GM18873 (cell line): ENCODE measurements around the gene PTHLH.

Experiments used
- ATAC-seq: cut with Tn5 transposase; IDR thresholded peaks from one replicate; pipeline ENCODE4 v1.9.1; 2021; ENCODE audit warnings: mild to moderate bottlenecking, moderate library complexity, moderate number of reproducible peaks; ENCODE audit not compliant: unreplicated experiment, low FRiP score

The PTHLH gene

GRCh38 chr12:27946421-27946820 lies 26.1 kb downstream of the PTHLH start:
- ATAC-seq = no peak

DNA sequence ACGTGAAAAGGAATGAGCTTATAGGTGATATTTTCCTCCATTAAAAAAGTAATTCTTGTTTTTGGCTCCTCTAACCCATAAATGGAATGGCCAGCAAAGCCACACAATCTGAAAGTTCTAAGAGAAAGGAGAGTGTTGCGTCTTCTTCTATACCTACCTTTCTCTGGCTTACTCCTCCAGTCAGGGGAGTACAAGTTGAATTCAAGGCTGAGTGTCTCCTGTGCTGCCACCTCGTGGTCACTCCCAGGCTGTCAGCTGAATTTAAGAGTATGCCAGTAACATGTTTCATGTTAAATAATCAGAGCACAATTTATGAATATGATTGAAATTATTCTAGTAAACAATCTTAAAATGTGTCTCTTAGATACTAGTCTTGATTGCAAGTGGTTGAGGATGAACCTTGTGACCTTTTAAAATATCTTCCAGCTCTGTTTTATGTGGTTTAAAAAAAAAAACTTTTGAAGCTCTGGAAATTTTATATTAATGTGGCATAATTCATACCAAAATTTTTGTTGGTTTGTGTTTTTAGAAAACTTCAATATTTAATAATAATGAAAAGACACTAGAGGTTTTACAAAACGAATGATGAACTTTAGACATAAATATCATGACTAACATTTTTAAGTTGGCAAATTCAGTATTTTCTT lies 31.7 kb downstream of the PTHLH start:
- no peak for ATAC-seq

GRCh38 chr12:27940245-27940644 lies 32.3 kb downstream of the PTHLH start:
- ATAC-seq = no peak

DNA sequence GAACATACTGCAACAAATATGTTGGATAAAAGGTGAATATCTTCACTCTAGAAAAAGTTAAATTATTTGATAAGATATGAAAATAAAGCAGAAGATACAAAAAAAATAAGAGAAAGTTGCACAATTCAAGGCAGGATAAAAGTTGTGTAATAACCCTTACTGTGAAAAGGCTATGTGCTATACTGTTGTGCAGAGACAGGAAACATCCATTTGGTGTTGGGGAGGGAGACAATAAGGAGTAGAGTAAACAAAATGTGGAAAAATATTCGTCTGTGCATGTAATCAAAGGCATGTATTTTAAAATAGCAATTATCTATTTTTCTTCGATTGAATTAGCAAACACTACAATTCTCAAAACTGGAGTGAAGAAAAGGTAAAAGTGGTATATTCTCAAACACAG lies 34.8 kb downstream of the PTHLH start:
- ATAC-seq = no peak

GRCh38 chr12:27936196-27936595 lies 36.3 kb downstream of the PTHLH start:
- ATAC-seq = no peak

- no peak for ATAC-seq
These were observed 38.3 kb downstream of the PTHLH start for GRCh38 chr12:27934276-27934675.

DNA sequence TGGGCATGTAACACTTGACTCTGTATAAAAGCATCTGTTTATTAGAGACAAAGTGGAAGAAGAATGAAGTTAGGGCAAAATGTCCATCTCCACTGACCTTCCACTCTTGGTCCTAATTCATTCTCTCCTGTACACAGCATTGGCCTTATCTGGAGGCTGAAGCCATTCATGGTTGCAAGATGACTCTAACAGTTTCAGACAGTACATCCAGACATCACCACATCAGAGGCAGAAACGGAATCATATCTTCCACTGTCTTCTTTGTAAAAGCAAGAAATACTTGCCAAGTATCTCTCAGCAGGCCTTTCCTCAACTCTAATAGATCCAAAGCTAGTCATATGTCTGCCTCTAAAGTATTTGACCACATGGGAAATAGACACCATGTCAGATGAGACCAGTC lies 41.1 kb downstream of the PTHLH start:
- ATAC-seq = no peak

DNA sequence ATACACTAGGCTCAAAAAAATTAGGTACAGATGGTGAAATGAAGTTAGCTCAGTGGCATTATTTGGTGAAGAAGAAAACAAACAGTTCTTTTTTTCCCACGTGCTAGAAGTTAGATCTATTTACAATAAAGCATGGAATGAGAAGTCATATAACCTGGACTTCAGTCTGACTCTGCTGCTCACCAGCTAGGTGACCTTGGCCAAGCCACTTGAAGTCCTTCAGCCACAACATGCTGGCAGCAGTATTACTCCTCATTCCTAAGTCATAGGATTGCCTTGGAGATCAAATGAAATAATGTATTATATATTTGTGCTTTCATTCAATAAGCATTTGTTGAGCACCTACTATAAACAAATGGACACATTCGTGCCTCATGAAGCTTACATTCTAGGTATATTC lies 45.2 kb downstream of the PTHLH start:
- no peak for ATAC-seq

- ATAC-seq = no peak
These were observed 48.0 kb downstream of the PTHLH start for GRCh38 chr12:27924350-27925135.

DNA sequence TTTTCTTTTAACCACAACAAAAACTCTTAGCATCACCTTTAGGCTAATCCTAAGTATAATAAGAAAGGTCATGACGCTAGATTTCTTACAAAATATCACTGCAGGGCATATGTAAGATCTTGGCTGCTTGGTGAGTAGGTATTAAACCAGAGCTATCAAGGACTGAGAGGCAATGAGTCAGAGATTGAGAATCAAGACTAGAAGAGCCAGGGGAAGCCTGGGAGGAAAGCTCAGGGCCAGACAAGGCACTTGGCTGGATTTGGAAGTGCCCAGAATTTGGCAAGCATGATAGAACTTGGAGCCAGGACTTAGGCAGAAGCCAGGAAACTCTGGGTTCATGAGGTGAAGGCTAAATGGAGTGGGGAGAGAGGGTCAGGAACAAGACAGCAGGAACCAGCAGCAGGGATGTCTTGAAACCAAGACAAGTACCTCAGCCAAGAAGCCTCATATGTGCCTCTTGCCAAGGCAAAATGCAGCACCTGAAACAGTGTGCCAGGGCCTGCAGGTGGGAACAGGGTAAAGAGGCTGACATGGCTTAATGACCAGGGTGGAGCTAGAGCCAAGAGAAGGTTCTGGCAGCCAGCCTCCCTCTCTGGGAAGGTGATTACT lies 49.9 kb downstream of the PTHLH start:
- ATAC-seq = no peak

- ATAC-seq = no peak
These were observed 52.8 kb downstream of the PTHLH start for GRCh38 chr12:27919671-27920235.

DNA sequence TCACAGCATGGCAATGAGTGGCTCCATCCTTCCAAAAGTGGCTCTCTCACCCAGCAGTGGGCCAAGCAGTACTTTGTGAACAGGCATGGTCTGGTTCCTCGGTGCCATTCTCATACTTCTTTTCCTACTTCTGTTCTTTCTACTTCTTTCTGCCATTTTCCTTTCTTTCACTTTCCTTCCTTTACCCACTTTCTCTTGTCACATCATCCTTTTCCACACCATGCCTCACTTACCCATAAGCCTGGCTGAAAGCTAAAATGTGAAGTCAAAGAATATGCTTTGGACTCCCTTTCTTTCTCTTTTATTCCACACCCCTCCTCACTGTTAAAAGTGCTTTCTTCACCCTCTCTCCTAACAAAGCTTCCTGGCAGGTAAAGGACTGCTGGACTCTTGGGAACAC lies 57.0 kb downstream of the PTHLH start:
- no peak for ATAC-seq

- ATAC-seq = no peak
These were observed 57.5 kb downstream of the PTHLH start for GRCh38 chr12:27915021-27915420.

DNA sequence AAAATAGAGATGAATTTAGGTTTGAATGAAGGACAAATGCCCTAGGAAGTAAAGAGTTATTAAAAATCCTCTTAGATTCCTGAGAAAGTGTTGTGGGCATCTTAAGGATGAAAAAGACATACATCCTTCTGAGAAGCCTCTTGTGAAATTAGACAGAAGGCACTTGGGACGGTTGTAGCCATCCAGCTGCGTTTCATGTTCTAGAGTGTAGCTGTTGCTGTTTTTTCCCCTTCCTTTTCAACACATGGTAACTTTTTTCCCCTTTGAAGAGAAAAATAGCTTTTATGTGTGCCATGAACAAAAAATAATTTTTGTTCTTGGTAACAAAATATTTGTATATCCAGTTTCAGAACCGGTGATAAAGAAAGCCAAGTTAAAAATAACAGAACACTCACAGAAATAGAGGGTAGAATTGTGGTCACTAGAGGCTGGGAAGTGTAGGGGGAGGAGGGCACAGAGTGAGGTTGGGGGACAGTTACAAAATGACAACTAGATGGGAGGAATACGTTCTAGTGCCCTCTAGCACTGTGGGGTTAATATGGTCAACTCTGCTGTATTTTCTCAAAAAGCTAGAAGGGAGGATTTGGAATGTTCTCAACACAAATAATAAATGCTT lies 58.4 kb downstream of the PTHLH start:
- no peak for ATAC-seq

- ATAC-seq = no peak
These were observed 61.1 kb downstream of the PTHLH start for GRCh38 chr12:27911397-27911796.
